Neural cell (in vitro differentiated cells): ENCODE data around the gene SP100. TPM values are rescaled to one million over a fixed set of nuclear protein-coding genes. Genes with fewer than 3 reads are reported as not detected.

Experiments
- H2AFZ ChIP-seq: fragments of 200-600, 300-800 bp; sonication (generic), shearing (Covaris generic); 2 replicates; pipeline ENCODE4 v1.6.0; 2014; ENCODE audit warnings: low read depth, mild to moderate bottlenecking, antibody characterized with exemption, low read length, moderate library complexity
- H3F3A ChIP-seq: fragments of 200-600 bp; shearing (Covaris generic); 2 replicates; pipeline ENCODE4 v1.6.1; 2016; ENCODE audit warnings: mild to moderate bottlenecking, moderate library complexity, mixed read lengths, antibody characterized with exemption, low read length; ENCODE audit not compliant: insufficient read depth, poor library complexity, severe bottlenecking
- H3K27ac ChIP-seq: fragments of 200-600, 300-800 bp; sonication (generic), shearing (Covaris generic); 2 replicates; pipeline ENCODE4 v1.5.1; 2014; ENCODE audit warnings: mild to moderate bottlenecking, low read length, moderate library complexity
- H3K27me3 ChIP-seq: fragments of 300-800, 200-600 bp; sonication (generic), shearing (Covaris generic); 2 replicates; pipeline ENCODE4 v1.6.0; 2014; ENCODE audit warnings: mild to moderate bottlenecking, low read depth, low read length, moderate library complexity; ENCODE audit not compliant: insufficient read depth
- H3K36me3 ChIP-seq: fragments of 300-800, 200-600 bp; sonication (generic), shearing (Covaris generic); 2 replicates; pipeline ENCODE4 v1.5.1; 2014; ENCODE audit warnings: mild to moderate bottlenecking, antibody characterized with exemption, low read length, moderate library complexity; ENCODE audit not compliant: insufficient read depth
- H3K4me2 ChIP-seq: fragments of 300-800, 200-600 bp; sonication (generic), shearing (Covaris generic); 2 replicates; pipeline ENCODE4 v1.6.0; 2014; ENCODE audit warnings: mild to moderate bottlenecking, low read length
- H3K4me3 ChIP-seq: fragments of 300-800, 200-600 bp; sonication (generic), shearing (Covaris generic); 2 replicates; pipeline ENCODE4 v1.5.1; 2014; ENCODE audit warnings: mild to moderate bottlenecking, low read length, moderate library complexity
- H3K79me2 ChIP-seq: fragments of 200-600 bp; shearing (Covaris generic); replicated peaks from 2 replicates; pipeline ENCODE4 v1.6.0; 2014; ENCODE audit warnings: mild to moderate bottlenecking, low read length, moderate library complexity; ENCODE audit not compliant: insufficient read depth
- H3K9ac ChIP-seq: fragments of 300-800, 200-600 bp; sonication (generic), shearing (Covaris generic); 2 replicates; pipeline ENCODE4 v1.6.1; 2016; ENCODE audit warnings: mild to moderate bottlenecking, low read length, mixed read lengths
- H3K9me2 ChIP-seq: fragments of 200-600 bp; shearing (Covaris generic); 2 replicates; pipeline ENCODE4 v1.6.1; 2016; ENCODE audit warnings: mild to moderate bottlenecking, low read length, mixed read lengths; ENCODE audit not compliant: insufficient read depth
- H3K9me3 ChIP-seq: fragments of 200-600, 300-800 bp; sonication (generic), shearing (Covaris generic); 2 replicates; pipeline ENCODE4 v1.6.1; 2016; ENCODE audit warnings: mild to moderate bottlenecking, mixed run types, low read length, moderate library complexity, mixed read lengths
- H4K20me1 ChIP-seq: fragments of 200-600 bp; shearing (Covaris generic); 2 replicates; pipeline ENCODE4 v1.6.1; 2016; ENCODE audit warnings: mild to moderate bottlenecking, mixed run types; ENCODE audit not compliant: insufficient read depth
- CTCF ChIP-seq: fragments of 450-650 bp; IDR thresholded peaks from 2 replicates; pipeline ENCODE4 v1.5.1; 2014; ENCODE audit warnings: antibody characterized with exemption, mild to moderate bottlenecking, moderate library complexity; ENCODE audit not compliant: poor library complexity, severe bottlenecking
- EP300 ChIP-seq: fragments of 450-650 bp; conservative IDR thresholded peaks from 2 replicates; pipeline ENCODE4 v1.6.1; 2014; ENCODE audit warnings: antibody characterized with exemption, mild to moderate bottlenecking, moderate library complexity; ENCODE audit not compliant: poor library complexity, severe bottlenecking
- EZH2 ChIP-seq: fragments of 200-600, 300-800 bp; shearing (Covaris generic), sonication (generic); IDR thresholded peaks from 2 replicates; pipeline ENCODE4 v1.6.1; 2014; ENCODE audit warnings: antibody characterized with exemption, low read length, borderline replicate concordance, mild to moderate bottlenecking; ENCODE audit not compliant: insufficient read depth, poor library complexity, severe bottlenecking
- MXI1 ChIP-seq: fragments of 450-650 bp; conservative IDR thresholded peaks from 2 replicates; pipeline ENCODE4 v1.6.1; 2014; ENCODE audit warnings: antibody characterized with exemption, mild to moderate bottlenecking; ENCODE audit not compliant: poor library complexity, severe bottlenecking
- POLR2AphosphoS5 ChIP-seq: IDR thresholded peaks from 2 replicates; pipeline ENCODE4 v1.6.1; 2012
- RAD21 ChIP-seq: fragments of 450-650 bp; conservative IDR thresholded peaks from 2 replicates; pipeline ENCODE4 v1.6.1; 2014; ENCODE audit warnings: antibody characterized with exemption, mild to moderate bottlenecking, moderate library complexity
- SMC3 ChIP-seq: fragments of 450-650 bp; conservative IDR thresholded peaks from 2 replicates; pipeline ENCODE4 v1.6.1; 2014; ENCODE audit warnings: antibody characterized with exemption, mild to moderate bottlenecking, moderate library complexity; ENCODE audit not compliant: poor library complexity
- TAF1 ChIP-seq: IDR thresholded peaks from 2 replicates; pipeline ENCODE4 v1.6.1; 2012; ENCODE audit warnings: low read depth
- polyA plus RNA-seq: library from polyadenylated mRNA; depleted of rRNA; stranded (reverse); fragments of >200 nt; gene quantifications from 2 replicates; pipeline ENCODE4 v1.2.3, GENCODE V29; 2014
- TF ChIP-seq, protein P1 (sequence below): IDR thresholded peaks from 2 replicates; pipeline ENCODE4 v1.6.1; 2012; ENCODE audit warnings: borderline replicate concordance

Gene SP100
- polyA plus RNA-seq, 1 donor from 2014 or later = not detected

DNA sequence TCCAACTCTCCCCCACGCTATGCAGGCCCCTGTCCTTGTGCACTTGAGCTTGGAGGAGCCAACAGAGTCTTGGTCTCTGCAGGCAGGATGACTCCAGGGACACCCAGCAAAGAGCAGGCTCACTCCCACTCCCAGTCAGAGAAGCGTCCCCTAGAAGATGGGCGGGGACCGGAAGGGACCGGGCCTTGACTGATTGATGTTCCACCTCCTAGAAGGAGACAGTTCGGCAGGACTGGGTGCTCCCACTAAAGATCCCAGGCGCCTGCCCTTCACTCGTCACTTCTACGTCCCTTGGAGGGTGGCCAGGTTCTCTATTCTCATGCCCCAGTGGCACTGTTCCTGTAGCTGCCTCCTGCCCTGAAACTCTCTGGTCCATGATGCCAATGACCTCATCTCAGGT, 3.2 kb upstream of the SP100 start:
- no peaks in the 10 kb centered on the region for H4K20me1 ChIP-seq
- no peak overlapping the region for H3K4me3 ChIP-seq
- no peaks in the 10 kb centered on the region for H3K9me3 ChIP-seq
- TF ChIP-seq TAF1 = no peak
- peaks cover 19% of the 10 kb centered on the region for H3K27me3 ChIP-seq
- no peaks in the 10 kb centered on the region for H3K9me2 ChIP-seq
- H3K4me2 ChIP-seq = no peak overlapping the region
- H3K27ac ChIP-seq = no peak overlapping the region
- H3K9ac ChIP-seq = no peak overlapping the region
- no peaks in the 10 kb centered on the region for H3K79me2 ChIP-seq
- no peak overlapping the region for H2AFZ ChIP-seq
- no peaks in the 10 kb centered on the region for H3F3A ChIP-seq
- no peaks in the 10 kb centered on the region for H3K36me3 ChIP-seq

DNA sequence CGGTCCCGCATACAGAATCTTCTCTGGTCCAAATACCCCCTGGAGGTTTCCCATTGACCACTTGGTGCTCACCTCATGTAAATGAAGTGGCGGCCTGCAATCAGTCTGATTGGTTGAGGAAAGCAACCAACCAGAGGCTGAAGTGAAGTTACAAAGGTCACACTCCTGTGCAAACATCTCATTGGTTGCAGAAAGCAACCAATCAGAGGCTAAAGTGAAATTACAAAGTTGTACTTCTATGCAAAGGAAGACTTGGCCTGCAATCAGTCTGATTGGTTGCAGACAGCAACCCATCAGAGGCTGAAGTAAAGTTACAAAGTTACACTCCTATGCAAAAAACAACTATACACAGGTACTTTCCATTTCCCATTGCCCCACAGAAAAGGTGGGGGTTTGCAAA, 2.5 kb upstream of the SP100 start:
- Histone ChIP-seq H3K79me2 (no peaks in the 10 kb centered on the region), H3K36me3 (no peaks in the 10 kb centered on the region), H3K4me2 (no peak overlapping the region), H3K9me3 (no peaks in the 10 kb centered on the region), H4K20me1 (no peaks in the 10 kb centered on the region), H2AFZ (no peak overlapping the region), H3K27me3 (peaks cover 19% of the 10 kb centered on the region), H3K4me3 (no peak overlapping the region), H3K9ac (no peak overlapping the region), H3K27ac (no peak overlapping the region), H3K9me2 (no peaks in the 10 kb centered on the region), H3F3A (no peaks in the 10 kb centered on the region)
- no peak for TF ChIP-seq POLR2AphosphoS5
- no peak for TF ChIP-seq EP300
- TF ChIP-seq EZH2 = no peak
- no peak for TF ChIP-seq SMC3
- TF ChIP-seq CTCF = no peak
- TF ChIP-seq, protein P1, sequence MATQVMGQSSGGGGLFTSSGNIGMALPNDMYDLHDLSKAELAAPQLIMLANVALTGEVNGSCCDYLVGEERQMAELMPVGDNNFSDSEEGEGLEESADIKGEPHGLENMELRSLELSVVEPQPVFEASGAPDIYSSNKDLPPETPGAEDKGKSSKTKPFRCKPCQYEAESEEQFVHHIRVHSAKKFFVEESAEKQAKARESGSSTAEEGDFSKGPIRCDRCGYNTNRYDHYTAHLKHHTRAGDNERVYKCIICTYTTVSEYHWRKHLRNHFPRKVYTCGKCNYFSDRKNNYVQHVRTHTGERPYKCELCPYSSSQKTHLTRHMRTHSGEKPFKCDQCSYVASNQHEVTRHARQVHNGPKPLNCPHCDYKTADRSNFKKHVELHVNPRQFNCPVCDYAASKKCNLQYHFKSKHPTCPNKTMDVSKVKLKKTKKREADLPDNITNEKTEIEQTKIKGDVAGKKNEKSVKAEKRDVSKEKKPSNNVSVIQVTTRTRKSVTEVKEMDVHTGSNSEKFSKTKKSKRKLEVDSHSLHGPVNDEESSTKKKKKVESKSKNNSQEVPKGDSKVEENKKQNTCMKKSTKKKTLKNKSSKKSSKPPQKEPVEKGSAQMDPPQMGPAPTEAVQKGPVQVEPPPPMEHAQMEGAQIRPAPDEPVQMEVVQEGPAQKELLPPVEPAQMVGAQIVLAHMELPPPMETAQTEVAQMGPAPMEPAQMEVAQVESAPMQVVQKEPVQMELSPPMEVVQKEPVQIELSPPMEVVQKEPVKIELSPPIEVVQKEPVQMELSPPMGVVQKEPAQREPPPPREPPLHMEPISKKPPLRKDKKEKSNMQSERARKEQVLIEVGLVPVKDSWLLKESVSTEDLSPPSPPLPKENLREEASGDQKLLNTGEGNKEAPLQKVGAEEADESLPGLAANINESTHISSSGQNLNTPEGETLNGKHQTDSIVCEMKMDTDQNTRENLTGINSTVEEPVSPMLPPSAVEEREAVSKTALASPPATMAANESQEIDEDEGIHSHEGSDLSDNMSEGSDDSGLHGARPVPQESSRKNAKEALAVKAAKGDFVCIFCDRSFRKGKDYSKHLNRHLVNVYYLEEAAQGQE = no peak
- TF ChIP-seq MXI1 = no peak
- TF ChIP-seq RAD21 = no peak
- no peak for TF ChIP-seq TAF1

GRCh38 chr2:230414302-230414701, 1.7 kb upstream of the SP100 start:
- no peak overlapping the region for H2AFZ ChIP-seq
- H4K20me1 ChIP-seq = no peaks in the 10 kb centered on the region
- H3K36me3 ChIP-seq = no peaks in the 10 kb centered on the region
- H3K4me3 ChIP-seq = no peak overlapping the region
- no peak overlapping the region for H3K4me2 ChIP-seq
- no peak overlapping the region for H3K27ac ChIP-seq
- H3K27me3 ChIP-seq = peaks cover 19% of the 10 kb centered on the region
- H3F3A ChIP-seq = no peaks in the 10 kb centered on the region
- TF ChIP-seq, protein P1 = no peak
- TF ChIP-seq RAD21 (no peak), POLR2AphosphoS5 (no peak), TAF1 (no peak), MXI1 (no peak)
- H3K9me2 ChIP-seq = no peaks in the 10 kb centered on the region
- H3K79me2 ChIP-seq = no peaks in the 10 kb centered on the region
- no peak overlapping the region for H3K9ac ChIP-seq
- H3K9me3 ChIP-seq = no peaks in the 10 kb centered on the region
